ENCODE results near the gene SGPP1.

GRCh38 chr14:63764620-63765139, 36.8 kb upstream of the SGPP1 start:
- no peak for TF ChIP-seq EP300 (IDR thresholded peaks at IDR 0.05)
- no peak for TF ChIP-seq POLR2AphosphoS5 (IDR thresholded peaks at IDR 0.05)
- no peak for TF ChIP-seq CTCF (IDR thresholded peaks at IDR 0.05)
- TF ChIP-seq POLR2A (IDR thresholded peaks at IDR 0.05; ENCODE audit: low read depth): no peak

All from esophagus muscularis mucosa (tissue), 4 donors.